Caco-2 (cell line): ENCODE results near the gene ARNT2. TPM values are rescaled to one million over a fixed set of nuclear protein-coding genes. Genes with fewer than 3 reads are reported as not detected.
A peak's percentile ranks its signal among the peaks of the same experiment; 100 is the strongest.

Source experiments
- BruUV-seq: library from RNA; stranded (reverse); fragments of 400-500 nt; replicated peaks from 2 replicates; lab custom pipeline; 2021; lab: Mats Ljungman, UMichigan
- CTCF ChIA-PET: fragments of 300-600 bp; sonication (Branson Sonifier 250); formaldehyde crosslinking; loops from one replicate; lab custom pipeline; 2022; ENCODE audit warnings: antibody characterized with exemption; lab: Charles Lee
- POLR2A ChIA-PET: fragments of 300-600 bp; sonication (Branson Sonifier 250); formaldehyde crosslinking; loops from one replicate; lab custom pipeline; 2022; ENCODE audit warnings: antibody characterized with exemption; lab: Charles Lee
- DNase-seq, 2 experiments: peaks; one replicate each; pipeline versions ENCODE4 v3.0.0 to v3.0.0-alpha.2; 2020 to 2022
- H3K27me3 ChIP-seq: replicated peaks from 2 replicates; pipeline ENCODE4 v1.6.0; 2011; ENCODE audit warnings: low read length; ENCODE audit not compliant: control insufficient read depth, insufficient read depth
- H3K36me3 ChIP-seq: 2 replicates; pipeline ENCODE4 v1.5.1; 2011; ENCODE audit warnings: low read length; ENCODE audit not compliant: control insufficient read depth, insufficient read depth
- H3K4me1 ChIP-seq: fragments of 250-450 bp; sonication (Bioruptor Pico); 2 replicates; pipeline ENCODE4 v1.5.1; 2020; ENCODE audit warnings: mild to moderate bottlenecking
- H3K4me3 ChIP-seq: 2 replicates; pipeline ENCODE4 v1.5.1; 2011; ENCODE audit warnings: low read depth, mild to moderate bottlenecking, control low read depth, low read length
- H3K9me3 ChIP-seq: fragments of 250-450 bp; sonication (Bioruptor Pico); 2 replicates; pipeline ENCODE4 v1.5.1; 2020; ENCODE audit warnings: mild to moderate bottlenecking, moderate library complexity
- H3K27ac Mint-ChIP-seq: one replicate; pipeline ENCODE4 v1.8.0; 2022; ENCODE audit warnings: mixed read lengths; ENCODE audit not compliant: unreplicated experiment
- H3K27me3 Mint-ChIP-seq: one replicate; pipeline ENCODE4 v1.8.0; 2022; ENCODE audit warnings: mixed read lengths; ENCODE audit not compliant: insufficient read depth, unreplicated experiment
- H3K36me3 Mint-ChIP-seq: one replicate; pipeline ENCODE4 v1.8.0; 2022; ENCODE audit warnings: mild to moderate bottlenecking, mixed read lengths; ENCODE audit not compliant: insufficient read depth, unreplicated experiment
- H3K4me1 Mint-ChIP-seq: one replicate; pipeline ENCODE4 v1.8.0; 2022; ENCODE audit warnings: low read depth, mixed read lengths; ENCODE audit not compliant: unreplicated experiment
- H3K4me3 Mint-ChIP-seq: one replicate; pipeline ENCODE4 v1.8.0; 2022; ENCODE audit warnings: mild to moderate bottlenecking, moderate library complexity, mixed read lengths; ENCODE audit not compliant: unreplicated experiment
- H3K9me3 Mint-ChIP-seq: one replicate; pipeline ENCODE4 v1.8.0; 2022; ENCODE audit warnings: mixed read lengths; ENCODE audit not compliant: unreplicated experiment
- intact Hi-C: fragments of 100-400 bp; cut with micrococcal nuclease; formaldehyde crosslinking; loops from one replicate; pipeline ENCODE4 v1.10.0; 2022; ENCODE audit not compliant: unreplicated experiment
- total RNA-seq: library from RNA; stranded (reverse); gene quantifications from 2 replicates; pipeline ENCODE4 v1.2.3, GENCODE V29; 2022
- TF ChIP-seq, protein P1 (sequence below), 2 experiments: fragments of 200-600 bp in 1 of 2; IDR thresholded peaks; 1 replicate in 1 of 2; 2 replicates in 1 of 2; pipeline versions ENCODE4 v1.5.1 to v1.8.0; 2011 to 2022; ENCODE audit warnings: antibody characterized with exemption in 1 of 2, control low read depth in 1 of 2, inconsistent platforms in 1 of 2, low read depth in 1 of 2, low read length in 1 of 2, mild to moderate bottlenecking in 1 of 2, moderate library complexity in 1 of 2; ENCODE audit not compliant: insufficient read depth in 1 of 2, severe bottlenecking in 1 of 2, unreplicated experiment in 1 of 2

ARNT2 gene
- total RNA-seq, 1 experiment from 2014 or later = 0.23 TPM

DNA sequence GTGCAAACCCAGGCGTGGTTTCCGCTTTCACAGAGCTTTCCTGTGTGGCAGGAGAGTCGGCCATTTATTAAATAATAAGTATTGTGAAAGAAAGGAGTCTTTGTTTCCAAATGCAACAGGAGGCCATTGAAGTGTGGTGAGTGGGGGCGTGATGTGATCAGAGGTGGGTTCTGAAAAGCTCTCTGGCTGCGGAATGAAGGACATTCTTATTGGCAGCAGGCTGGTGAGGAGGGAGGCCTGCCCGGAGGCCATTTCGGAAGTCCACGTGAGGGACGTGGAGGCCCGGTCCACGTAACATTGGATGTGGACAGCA, 11.1 kb downstream of the ARNT2 start:
- no peaks in the 10 kb centered on the region for H3K9me3 ChIP-seq
- H3K4me1 ChIP-seq = no peaks in the 10 kb centered on the region
- TF ChIP-seq, protein P1, sequence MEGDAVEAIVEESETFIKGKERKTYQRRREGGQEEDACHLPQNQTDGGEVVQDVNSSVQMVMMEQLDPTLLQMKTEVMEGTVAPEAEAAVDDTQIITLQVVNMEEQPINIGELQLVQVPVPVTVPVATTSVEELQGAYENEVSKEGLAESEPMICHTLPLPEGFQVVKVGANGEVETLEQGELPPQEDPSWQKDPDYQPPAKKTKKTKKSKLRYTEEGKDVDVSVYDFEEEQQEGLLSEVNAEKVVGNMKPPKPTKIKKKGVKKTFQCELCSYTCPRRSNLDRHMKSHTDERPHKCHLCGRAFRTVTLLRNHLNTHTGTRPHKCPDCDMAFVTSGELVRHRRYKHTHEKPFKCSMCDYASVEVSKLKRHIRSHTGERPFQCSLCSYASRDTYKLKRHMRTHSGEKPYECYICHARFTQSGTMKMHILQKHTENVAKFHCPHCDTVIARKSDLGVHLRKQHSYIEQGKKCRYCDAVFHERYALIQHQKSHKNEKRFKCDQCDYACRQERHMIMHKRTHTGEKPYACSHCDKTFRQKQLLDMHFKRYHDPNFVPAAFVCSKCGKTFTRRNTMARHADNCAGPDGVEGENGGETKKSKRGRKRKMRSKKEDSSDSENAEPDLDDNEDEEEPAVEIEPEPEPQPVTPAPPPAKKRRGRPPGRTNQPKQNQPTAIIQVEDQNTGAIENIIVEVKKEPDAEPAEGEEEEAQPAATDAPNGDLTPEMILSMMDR (IDR thresholded peaks at IDR 0.05; ENCODE audit: insufficient read depth in 1 of 2, low read depth in 1 of 2, low read length in 1 of 2, severe bottlenecking in 1 of 2, unreplicated experiment in 1 of 2) = no peak
- BruUV-seq = no TSS peak
- ChIA-PET CTCF (no interaction called here), POLR2A (no interaction called here)
- Mint-ChIP-seq H3K9me3 (no peaks in the 10 kb centered on the region), H3K27ac (no peak overlapping the region), H3K27me3 (peaks cover 11% of the 10 kb centered on the region), H3K4me3 (no peak overlapping the region), H3K36me3 (no peaks in the 10 kb centered on the region), H3K4me1 (no peaks in the 10 kb centered on the region)
- H3K36me3 ChIP-seq = no peaks in the 10 kb centered on the region
- intact Hi-C loops = no loop called here
- no peak overlapping the region for H3K4me3 ChIP-seq
- H3K27me3 ChIP-seq = no peaks in the 10 kb centered on the region; the same call in 1 of the 2 replicates
- DNase-seq = no peak

GRCh38 chr15:80416702-80417101, 12.5 kb downstream of the ARNT2 start:
- Mint-ChIP-seq H3K4me1 (no peaks in the 10 kb centered on the region), H3K9me3 (no peaks in the 10 kb centered on the region), H3K27me3 (peaks cover 7% of the 10 kb centered on the region), H3K36me3 (no peaks in the 10 kb centered on the region), H3K27ac (no peak overlapping the region), H3K4me3 (no peak overlapping the region)
- BruUV-seq = no TSS peak
- H3K9me3 ChIP-seq = no peaks in the 10 kb centered on the region
- H3K27me3 ChIP-seq = no peaks in the 10 kb centered on the region; the same call in 1 of the 2 replicates
- TF ChIP-seq, protein P1 (IDR thresholded peaks at IDR 0.05; ENCODE audit: insufficient read depth in 1 of 2, low read depth in 1 of 2, low read length in 1 of 2, severe bottlenecking in 1 of 2, unreplicated experiment in 1 of 2) = no peak
- no peak overlapping the region for H3K4me3 ChIP-seq
- no peak for DNase-seq
- H3K4me1 ChIP-seq = no peaks in the 10 kb centered on the region
- H3K36me3 ChIP-seq = no peaks in the 10 kb centered on the region
- intact Hi-C loops = no loop called here
- CTCF ChIA-PET = no interaction called here
- POLR2A ChIA-PET = no interaction called here

DNA sequence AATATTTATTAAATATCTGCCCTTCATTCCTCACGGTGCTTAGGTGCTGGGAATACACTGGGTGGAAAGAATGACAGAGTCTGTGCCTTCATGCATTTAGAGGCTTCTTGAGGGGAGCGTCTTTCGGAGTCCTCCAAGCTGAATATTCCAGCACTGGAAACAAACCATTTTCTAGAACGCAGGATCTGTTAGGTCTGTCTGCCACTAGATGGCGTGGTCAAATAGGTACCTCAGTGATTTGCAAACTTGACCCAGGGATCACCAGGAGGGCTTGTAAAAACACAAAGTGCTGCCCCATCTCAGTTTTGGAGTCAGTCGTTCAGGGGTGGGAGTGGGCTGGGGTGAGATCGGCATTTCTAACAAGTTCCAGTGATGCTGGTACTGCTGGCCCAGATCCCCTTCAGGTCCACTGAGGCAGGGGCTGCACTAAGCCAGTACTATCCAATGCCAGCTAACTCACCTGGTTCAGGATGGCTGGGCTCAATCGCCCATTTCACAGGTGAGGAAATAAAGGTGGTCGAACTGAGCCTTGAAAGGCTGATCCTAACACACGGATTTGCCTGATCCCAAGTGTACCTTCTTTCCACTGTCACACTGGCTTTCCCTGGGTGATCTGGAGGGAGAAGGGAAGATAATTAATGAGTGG, 14.8 kb downstream of the ARNT2 start:
- Histone ChIP-seq H3K4me1 (no peaks in the 10 kb centered on the region), H3K9me3 (no peaks in the 10 kb centered on the region), H3K36me3 (no peaks in the 10 kb centered on the region), H3K4me3 (no peak overlapping the region), H3K27me3 (no peaks in the 10 kb centered on the region; the same call in 1 of the 2 replicates)
- POLR2A ChIA-PET = no interaction called here
- peak in 1 of 2 experiments; percentile 32 for DNase-seq
- Mint-ChIP-seq H3K4me1 (no peaks in the 10 kb centered on the region), H3K27ac (no peak overlapping the region), H3K36me3 (no peaks in the 10 kb centered on the region), H3K9me3 (no peaks in the 10 kb centered on the region), H3K4me3 (no peak overlapping the region), H3K27me3 (peaks cover 8% of the 10 kb centered on the region)
- TF ChIP-seq, protein P1 (IDR thresholded peaks at IDR 0.05; ENCODE audit: insufficient read depth in 1 of 2, low read depth in 1 of 2, low read length in 1 of 2, severe bottlenecking in 1 of 2, unreplicated experiment in 1 of 2) = peak; percentile 61 to 63
- no TSS peak for BruUV-seq
- intact Hi-C loops = no loop called here
- CTCF ChIA-PET = interaction anchor here (0.6 kb wide), 1 partner anchor 1347 kb away, joined by 3 read pairs; no protein-coding TSS in a partner anchor
